Trophoblast cell (in vitro differentiated cells and primary cell): Measurements from ENCODE around the gene SMG9.

ENCODE experiments used
- DNase-seq, 2 donors: peaks; one replicate each; pipeline ENCODE4 v3.0.0-alpha.2; 2016
- H2AFZ ChIP-seq: 2 replicates; pipeline ENCODE4 v1.6.1; 2013; ENCODE audit warnings: low read length, moderate library complexity, mild to moderate bottlenecking; ENCODE audit not compliant: insufficient read depth, poor library complexity
- H2AK5ac ChIP-seq: 2 replicates; pipeline ENCODE4 v1.6.1; 2013; ENCODE audit warnings: mild to moderate bottlenecking, low read length
- H2BK120ac ChIP-seq: 2 replicates; pipeline ENCODE4 v1.6.1; 2013; ENCODE audit warnings: low read length, mild to moderate bottlenecking, moderate library complexity; ENCODE audit not compliant: insufficient read depth, poor library complexity
- H2BK12ac ChIP-seq: 2 replicates; pipeline ENCODE4 v1.6.1; 2013; ENCODE audit warnings: mild to moderate bottlenecking, low read length, moderate library complexity
- H2BK5ac ChIP-seq: 2 replicates; pipeline ENCODE4 v1.6.1; 2013; ENCODE audit warnings: low read length, low read depth, moderate library complexity, mild to moderate bottlenecking; ENCODE audit not compliant: poor library complexity
- H3K14ac ChIP-seq: 2 replicates; pipeline ENCODE4 v1.6.1; 2013; ENCODE audit warnings: mild to moderate bottlenecking, low read length
- H3K18ac ChIP-seq: 2 replicates; pipeline ENCODE4 v1.6.1; 2013; ENCODE audit warnings: mild to moderate bottlenecking, low read length
- H3K23ac ChIP-seq: 2 replicates; pipeline ENCODE4 v1.6.1; 2013; ENCODE audit warnings: low read length
- H3K27ac ChIP-seq: 2 replicates; pipeline ENCODE4 v1.5.1; 2013; ENCODE audit warnings: low read depth, mild to moderate bottlenecking, inconsistent platforms, low read length, moderate library complexity
- H3K27me3 ChIP-seq: 2 replicates; pipeline ENCODE4 v1.6.1; 2013; ENCODE audit warnings: inconsistent platforms, mild to moderate bottlenecking, low read length, moderate library complexity; ENCODE audit not compliant: insufficient read depth
- H3K36me3 ChIP-seq, 2 experiments: 1 replicate in 1 of 2; 2 replicates in 1 of 2; pipeline ENCODE4 v1.6.1; 2013; ENCODE audit warnings: low read length in 2 of 2, mild to moderate bottlenecking in 2 of 2, moderate library complexity in 1 of 2; ENCODE audit not compliant: insufficient read depth in 2 of 2, control insufficient read depth in 1 of 2
- H3K4ac ChIP-seq: 2 replicates; pipeline ENCODE4 v1.6.1; 2013; ENCODE audit warnings: low read depth, mild to moderate bottlenecking, low read length, moderate library complexity
- H3K4me1 ChIP-seq, 2 experiments: 1 replicate in 1 of 2; 2 replicates in 1 of 2; pipeline ENCODE4 v1.6.1; 2013; ENCODE audit warnings: low read length in 2 of 2, mild to moderate bottlenecking in 2 of 2, moderate library complexity in 1 of 2; ENCODE audit not compliant: insufficient read depth in 2 of 2, control insufficient read depth in 1 of 2
- H3K4me2 ChIP-seq: 2 replicates; pipeline ENCODE4 v1.6.1; 2013; ENCODE audit warnings: inconsistent platforms, mild to moderate bottlenecking, low read length, moderate library complexity
- H3K4me3 ChIP-seq: 2 replicates; pipeline ENCODE4 v1.5.1; 2013; ENCODE audit warnings: mild to moderate bottlenecking, low read depth, low read length, inconsistent platforms
- H3K79me1 ChIP-seq: one replicate; pipeline ENCODE4 v1.6.1; 2013; ENCODE audit warnings: low read length
- H3K79me2 ChIP-seq: 2 replicates; pipeline ENCODE4 v1.6.1; 2013; ENCODE audit warnings: low read length, mild to moderate bottlenecking; ENCODE audit not compliant: control insufficient read depth, insufficient read depth, poor library complexity
- H3K9ac ChIP-seq: 2 replicates; pipeline ENCODE4 v1.6.1; 2013; ENCODE audit warnings: mild to moderate bottlenecking, low read length
- H3K9me3 ChIP-seq: 2 replicates; pipeline ENCODE4 v1.6.1; 2013; ENCODE audit warnings: low read depth, mild to moderate bottlenecking, control low read depth, inconsistent platforms, low read length; ENCODE audit not compliant: insufficient read depth
- H4K12ac ChIP-seq: 2 replicates; pipeline ENCODE4 v1.6.1; 2013; ENCODE audit warnings: low read depth, mild to moderate bottlenecking, low read length, moderate library complexity
- H4K8ac ChIP-seq: 2 replicates; pipeline ENCODE4 v1.6.1; 2013; ENCODE audit warnings: low read depth, mild to moderate bottlenecking, low read length, moderate library complexity
- H4K91ac ChIP-seq: one replicate; pipeline ENCODE4 v1.6.1; 2013; ENCODE audit warnings: low read depth, mild to moderate bottlenecking, low read length, moderate library complexity
- WGBS: extraction: QIAGEN DNeasy Blood & Tissue Kit; methylation state at CpG from one replicate; pipeline ENCODE4 v1.1.7; 2013; ENCODE audit warnings: missing lambda C conversion rate; ENCODE audit not compliant: insufficient read length, insufficient coverage; ENCODE audit errors: extremely low coverage; 5-methylcytosine and 5-hydroxymethylcytosine counted together

The SMG9 gene

DNA sequence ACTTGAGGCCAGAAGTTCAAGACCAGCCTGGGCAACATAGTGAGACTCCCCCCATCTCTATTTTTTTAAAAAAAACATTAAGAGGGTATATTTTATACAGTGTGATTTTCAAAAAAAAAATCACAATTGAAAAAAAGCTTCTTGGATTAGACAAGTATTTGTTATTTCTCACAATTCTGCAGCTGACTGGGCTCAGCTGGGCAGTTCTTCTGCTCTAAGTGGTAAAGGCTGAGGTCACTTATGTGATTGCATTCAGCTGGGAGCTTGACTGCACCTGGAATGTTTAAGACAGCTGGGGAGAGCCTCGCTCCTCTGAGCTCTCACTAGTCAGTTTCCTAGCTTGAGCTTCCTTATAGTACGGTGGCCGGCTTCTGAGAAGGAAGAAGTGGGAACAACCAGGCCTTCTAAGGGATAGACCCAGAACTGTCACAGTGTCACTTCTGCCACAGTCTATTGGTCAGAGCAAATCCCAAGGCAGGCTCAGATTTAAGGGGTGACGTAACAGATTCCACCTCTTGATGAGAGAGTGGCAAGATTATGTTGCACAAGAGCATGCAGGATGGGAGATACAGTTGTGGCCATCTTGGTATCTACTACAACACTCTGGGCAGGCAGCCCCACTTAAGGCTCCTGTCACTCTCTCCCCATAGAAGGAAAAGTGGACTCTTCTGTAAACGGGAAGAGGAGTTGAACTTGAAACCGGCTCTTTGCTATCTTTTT, 58.6 kb downstream of the SMG9 start:
- no peak overlapping the region for H3K27ac ChIP-seq
- no peak overlapping the region for H3K4ac ChIP-seq
- H3K4me3 ChIP-seq, result no peak overlapping the region
- WGBS, result no CpG with 5 or more reads among the region's 6 CpGs
- H3K9ac ChIP-seq, result no peak overlapping the region
- H3K9me3 ChIP-seq, result peaks cover 13% of the 10 kb centered on the region
- H3K18ac ChIP-seq, result no peak overlapping the region
- H3K14ac ChIP-seq, result no peak overlapping the region
- H2BK5ac ChIP-seq, result no peak overlapping the region
- H4K12ac ChIP-seq, result no peak overlapping the region
- no peak overlapping the region for H2BK120ac ChIP-seq
- H3K23ac ChIP-seq, result no peak overlapping the region
- no peak overlapping the region for H4K91ac ChIP-seq
- DNase-seq, result no peak
- no peak overlapping the region for H2AK5ac ChIP-seq
- no peak overlapping the region for H3K4me2 ChIP-seq
- H3K27me3 ChIP-seq, result peaks cover 2% of the 10 kb centered on the region
- no peaks in the 10 kb centered on the region for H3K79me2 ChIP-seq
- H2AFZ ChIP-seq, result no peak overlapping the region
- no peak overlapping the region for H4K8ac ChIP-seq
- H3K4me1 ChIP-seq, result no peaks in the 10 kb centered on the region
- no peaks in the 10 kb centered on the region for H3K36me3 ChIP-seq
- no peaks in the 10 kb centered on the region for H3K79me1 ChIP-seq
- H2BK12ac ChIP-seq, result no peak overlapping the region

DNA sequence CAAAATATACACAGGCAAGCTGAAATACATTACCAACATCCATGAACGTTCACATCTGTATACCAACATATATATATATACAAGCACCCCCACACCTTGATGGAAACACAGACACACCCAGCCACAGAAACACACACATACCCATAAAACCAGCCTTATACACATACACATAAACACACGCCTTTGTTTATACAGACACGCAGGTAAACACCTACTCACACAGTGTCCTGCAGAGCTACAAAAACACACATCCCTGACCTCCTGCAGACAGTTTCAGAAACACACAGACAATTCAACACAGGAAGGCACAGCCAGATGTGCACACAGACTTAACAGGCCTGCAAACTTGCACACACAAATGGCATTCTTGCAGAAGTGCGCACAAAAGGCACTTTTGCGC, 60.2 kb downstream of the SMG9 start:
- Histone ChIP-seq H3K4me3 (no peak overlapping the region), H3K27ac (no peak overlapping the region), H4K8ac (no peak overlapping the region), H2BK120ac (no peak overlapping the region), H3K79me2 (no peaks in the 10 kb centered on the region), H3K9me3 (peaks cover 13% of the 10 kb centered on the region), H4K91ac (no peak overlapping the region), H2BK5ac (no peak overlapping the region), H2BK12ac (no peak overlapping the region), H2AK5ac (no peak overlapping the region), H3K18ac (no peak overlapping the region), H3K36me3 (no peaks in the 10 kb centered on the region), H2AFZ (no peak overlapping the region), H3K27me3 (peaks cover 2% of the 10 kb centered on the region), H3K14ac (no peak overlapping the region), H3K9ac (no peak overlapping the region), H3K4me1 (no peaks in the 10 kb centered on the region), H3K4me2 (no peak overlapping the region), H3K23ac (peak overlapping the region; percentile 80), H3K4ac (no peak overlapping the region), H3K79me1 (no peaks in the 10 kb centered on the region), H4K12ac (no peak overlapping the region)
- no CpG with 5 or more reads among the region's 5 CpGs for WGBS
- DNase-seq, result no peak

DNA sequence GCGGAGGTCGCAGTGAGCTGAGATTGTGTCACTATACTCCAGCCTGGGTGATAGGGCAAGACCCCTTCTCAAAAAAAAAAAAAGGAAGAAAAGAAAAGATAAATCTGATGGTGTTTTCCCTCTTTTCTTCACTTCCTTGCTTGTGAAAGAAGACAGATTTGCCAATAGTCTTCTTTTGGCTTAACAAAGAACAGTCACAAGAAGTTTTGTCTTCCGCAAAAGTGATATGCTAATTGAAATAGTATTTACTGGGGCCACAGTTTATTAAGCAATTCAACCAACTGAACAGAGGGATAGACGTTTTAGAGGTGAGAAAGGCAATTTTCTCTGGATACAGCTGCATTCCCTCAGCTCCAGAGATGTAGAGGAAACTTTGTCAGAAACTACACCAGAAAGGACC, 61.9 kb downstream of the SMG9 start:
- no peak overlapping the region for H2AK5ac ChIP-seq
- no peak overlapping the region for H4K91ac ChIP-seq
- H3K4me2 ChIP-seq, result no peak overlapping the region
- no peak overlapping the region for H3K9ac ChIP-seq
- H3K79me2 ChIP-seq, result no peaks in the 10 kb centered on the region
- no peak overlapping the region for H2BK120ac ChIP-seq
- no peak overlapping the region for H3K4ac ChIP-seq
- DNase-seq, result peak in 1 of 2 donors; percentile 28
- H3K23ac ChIP-seq, result no peak overlapping the region
- H3K27ac ChIP-seq, result no peak overlapping the region
- no peaks in the 10 kb centered on the region for H3K79me1 ChIP-seq
- no peak overlapping the region for H4K12ac ChIP-seq
- H3K9me3 ChIP-seq, result peaks cover 8% of the 10 kb centered on the region
- no peaks in the 10 kb centered on the region for H3K36me3 ChIP-seq
- H3K4me1 ChIP-seq, result no peaks in the 10 kb centered on the region
- no peaks in the 10 kb centered on the region for H3K27me3 ChIP-seq
- no peak overlapping the region for H3K18ac ChIP-seq
- H2BK5ac ChIP-seq, result no peak overlapping the region
- H3K4me3 ChIP-seq, result no peak overlapping the region
- H2BK12ac ChIP-seq, result no peak overlapping the region
- no CpG with 5 or more reads among the region's 4 CpGs for WGBS
- no peak overlapping the region for H4K8ac ChIP-seq
- no peak overlapping the region for H2AFZ ChIP-seq
- no peak overlapping the region for H3K14ac ChIP-seq

DNA sequence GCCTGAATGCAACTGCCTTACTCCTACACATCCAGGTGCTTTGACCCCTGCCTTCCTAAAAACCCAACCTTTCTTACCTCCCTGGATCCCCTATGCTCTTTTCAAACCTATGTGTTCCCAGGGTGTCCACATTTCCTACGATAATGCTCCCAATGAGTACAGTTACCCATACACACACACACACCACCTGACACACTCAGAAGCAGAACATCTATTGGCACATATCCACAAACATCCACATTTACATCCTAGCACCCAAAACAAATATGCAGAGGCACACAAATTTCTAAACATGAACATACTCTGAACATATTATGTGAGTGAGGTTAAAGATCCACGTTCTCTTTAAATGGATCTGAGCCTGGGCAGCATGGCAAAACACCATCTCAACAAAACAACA, 62.4 kb downstream of the SMG9 start:
- Histone ChIP-seq H3K4ac (no peak overlapping the region), H2AK5ac (no peak overlapping the region), H3K4me2 (no peak overlapping the region), H3K4me3 (no peak overlapping the region), H3K27ac (no peak overlapping the region), H3K79me1 (no peaks in the 10 kb centered on the region), H3K4me1 (peaks cover 0 to 4% of the 10 kb centered on the region in 2 experiments), H3K79me2 (no peaks in the 10 kb centered on the region), H4K91ac (no peak overlapping the region), H3K18ac (no peak overlapping the region), H4K12ac (no peak overlapping the region), H4K8ac (no peak overlapping the region), H3K27me3 (no peaks in the 10 kb centered on the region), H3K9ac (no peak overlapping the region), H3K23ac (no peak overlapping the region), H2BK12ac (no peak overlapping the region), H3K36me3 (no peaks in the 10 kb centered on the region), H2BK120ac (no peak overlapping the region), H3K9me3 (peaks cover 6% of the 10 kb centered on the region), H2AFZ (no peak overlapping the region), H3K14ac (no peak overlapping the region), H2BK5ac (no peak overlapping the region)
- no CpG with 5 or more reads among the region's 2 CpGs for WGBS
- DNase-seq, result no peak
